HG02798 (cell line): ENCODE measurements around the gene KLHL22.
"Not testable (repeated sequence)": the region's sequence is repeated elsewhere in the genome, so short reads cannot be mapped to it uniquely, and the experiment has no call there.

Source experiments
- ATAC-seq: cut with Tn5 transposase; IDR thresholded peaks from one replicate; pipeline ENCODE4 v1.9.1; 2021; ENCODE audit warnings: mild to moderate bottlenecking; ENCODE audit not compliant: unreplicated experiment, poor library complexity

KLHL22 gene

DNA sequence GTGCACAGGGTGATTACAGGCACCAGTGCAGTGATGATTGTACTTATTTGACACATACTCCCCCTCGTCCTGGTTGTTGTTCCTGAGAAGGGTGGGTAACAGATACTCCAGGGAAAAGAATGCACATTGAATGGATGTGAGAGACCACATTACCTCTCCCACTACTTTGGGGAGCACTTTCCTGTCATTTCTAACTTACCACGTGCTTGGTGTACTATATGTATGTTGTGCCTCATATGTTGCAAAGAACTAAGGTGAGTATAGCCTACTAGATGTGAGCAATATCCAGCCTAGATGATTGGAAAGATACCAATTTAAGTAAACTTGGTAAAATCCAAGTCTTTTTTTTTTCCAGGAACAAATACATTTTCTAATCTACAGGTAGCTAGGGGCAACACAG lies 43.7 kb downstream of the KLHL22 start:
- ATAC-seq: no peak

DNA sequence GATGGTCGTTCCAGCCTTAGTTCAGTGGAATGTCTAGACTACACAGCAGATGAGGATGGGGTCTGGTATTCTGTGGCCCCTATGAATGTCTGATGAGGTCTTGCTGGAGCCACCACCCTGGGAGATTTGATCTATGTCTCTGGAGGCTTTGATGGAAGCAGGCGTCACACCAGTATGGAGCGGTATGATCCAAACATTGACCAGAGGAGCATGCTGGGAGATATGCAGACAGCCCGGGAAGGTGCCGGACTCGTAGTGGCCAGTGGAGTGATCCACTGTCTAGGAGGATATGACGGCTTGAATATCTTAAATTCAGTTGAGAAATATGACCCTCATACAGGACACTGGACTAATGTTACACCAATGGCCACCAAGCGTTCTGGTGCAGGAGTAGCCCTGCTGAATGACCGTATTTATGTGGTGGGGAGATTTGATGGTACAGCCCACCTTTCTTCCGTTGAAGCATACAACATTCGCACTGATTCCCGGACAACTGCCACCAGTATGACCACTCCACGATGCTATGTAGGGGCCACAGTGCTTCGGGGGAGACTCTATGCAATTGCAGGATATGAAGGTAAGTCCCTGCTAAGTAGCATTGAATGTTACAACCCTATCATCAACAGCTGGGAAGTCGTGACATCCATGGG lies 44.3 kb downstream of the KLHL22 start:
- ATAC-seq: not testable (repeated sequence)

DNA sequence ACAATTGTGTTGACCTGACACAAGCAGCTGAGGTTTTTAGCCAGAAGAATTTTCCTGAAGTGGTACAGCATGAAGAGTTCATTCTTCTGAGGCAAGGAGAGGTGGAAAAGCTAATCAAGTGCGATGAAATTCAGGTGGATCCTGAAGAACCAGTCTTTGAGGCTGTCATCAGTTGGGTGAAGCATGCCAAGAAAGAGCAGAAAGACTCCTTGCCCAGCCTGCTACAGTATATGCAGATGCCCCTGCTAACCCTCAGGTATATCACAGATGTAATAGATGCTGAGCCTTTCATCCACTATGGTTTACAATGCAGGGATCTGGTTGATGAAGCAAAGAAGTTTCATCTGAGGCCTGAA lies 45.1 kb downstream of the KLHL22 start:
- no peak for ATAC-seq

DNA sequence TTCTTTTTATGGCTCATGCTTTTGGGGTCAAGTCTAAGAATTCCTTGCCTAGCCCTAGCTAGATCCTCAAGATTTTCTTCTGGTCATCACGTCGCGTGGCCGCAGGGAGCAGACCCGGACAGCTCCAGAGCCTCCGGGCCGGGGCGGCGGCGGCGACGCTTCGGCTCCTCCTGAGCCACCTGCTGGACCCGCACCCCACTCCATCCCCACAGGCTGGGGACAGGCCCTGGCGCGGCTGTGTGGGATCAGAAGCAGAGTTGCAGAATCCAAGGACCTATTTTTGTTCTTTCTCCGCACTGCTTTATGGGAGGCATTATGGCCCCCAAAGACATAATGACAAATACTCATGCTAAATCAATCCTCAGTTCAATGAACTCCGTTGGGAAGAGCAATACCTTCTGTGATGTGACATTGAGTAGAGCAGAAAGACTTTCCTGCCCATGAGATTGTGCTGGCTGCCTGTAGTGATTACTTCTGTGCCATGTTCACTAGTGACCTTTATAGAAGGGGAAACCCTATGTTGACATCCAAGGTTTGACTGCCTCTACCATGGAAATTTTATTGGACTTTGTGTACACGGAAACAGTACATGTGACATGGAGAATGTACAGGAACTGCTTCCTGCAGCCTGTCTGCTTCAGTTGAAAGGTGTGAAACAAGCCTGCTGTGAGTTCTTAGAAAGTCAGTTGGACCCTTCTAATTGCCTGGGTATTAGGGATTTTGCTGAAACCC lies 45.6 kb downstream of the KLHL22 start:
- ATAC-seq: no peak

DNA sequence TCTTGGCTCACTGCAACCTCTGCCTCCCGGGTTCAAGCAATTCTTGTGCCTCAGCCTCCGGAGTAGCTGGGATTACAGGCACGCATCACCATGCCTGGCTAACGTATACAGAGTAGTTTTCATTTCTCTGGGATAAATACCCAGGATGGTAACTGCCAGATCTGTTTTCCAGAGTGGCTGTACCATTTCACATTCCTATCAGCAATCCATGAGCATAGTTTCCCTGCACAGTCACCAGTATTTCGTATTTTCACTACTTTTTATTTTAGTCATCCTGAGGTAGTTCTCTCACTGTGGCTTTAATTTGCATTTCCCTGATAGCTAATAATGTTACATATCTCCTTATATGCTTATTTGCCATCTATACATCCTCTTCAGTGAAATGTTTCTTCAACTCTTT lies 47.0 kb downstream of the KLHL22 start:
- ATAC-seq: no peak

DNA sequence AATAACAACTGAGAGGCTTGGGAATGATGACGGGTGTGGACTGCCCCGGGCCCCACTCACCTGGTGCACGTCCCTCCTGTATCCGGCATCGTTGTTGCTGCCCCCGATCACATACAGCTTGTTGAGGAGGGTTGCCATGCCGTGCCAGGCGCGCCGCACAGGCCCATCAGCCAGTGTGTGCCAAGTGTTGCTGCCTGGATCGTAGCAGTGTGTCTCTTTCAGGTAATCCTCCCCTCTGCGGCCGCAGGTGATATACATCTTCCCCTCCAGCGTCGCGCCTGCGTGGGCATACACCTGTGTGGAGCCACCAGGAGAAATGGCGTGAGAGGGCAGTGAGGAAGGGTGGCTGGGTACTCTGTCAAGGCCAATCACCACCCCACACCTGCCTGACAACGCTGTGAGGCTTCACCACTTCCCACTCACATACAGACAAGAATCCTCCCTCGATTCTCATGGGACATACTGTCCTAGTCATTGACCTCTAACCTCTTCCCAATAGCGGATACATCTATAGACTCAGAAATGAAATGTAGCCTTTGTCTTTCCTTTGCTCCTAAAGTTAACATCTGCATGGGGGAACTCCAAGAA lies 49.1 kb downstream of the KLHL22 start:
- no peak for ATAC-seq

DNA sequence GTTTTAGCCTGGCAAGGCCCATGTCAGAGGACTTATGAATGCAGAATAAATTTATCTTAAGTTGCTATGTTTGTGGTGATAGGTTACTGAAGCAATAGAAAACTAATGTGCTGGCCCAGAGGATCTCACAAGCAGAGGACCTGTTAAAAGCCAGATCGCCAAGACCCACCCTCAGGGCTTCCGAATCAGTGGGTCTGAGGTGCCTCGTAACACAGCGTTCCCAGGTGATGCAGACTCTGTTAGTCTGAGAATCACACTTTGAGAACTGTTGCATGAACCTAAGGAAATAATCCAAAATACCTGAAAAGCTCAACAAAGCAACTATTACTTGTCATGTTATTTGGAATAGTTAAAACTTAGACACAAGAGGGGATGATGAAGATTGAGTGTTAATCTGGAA lies 51.3 kb downstream of the KLHL22 start:
- ATAC-seq: no peak

DNA sequence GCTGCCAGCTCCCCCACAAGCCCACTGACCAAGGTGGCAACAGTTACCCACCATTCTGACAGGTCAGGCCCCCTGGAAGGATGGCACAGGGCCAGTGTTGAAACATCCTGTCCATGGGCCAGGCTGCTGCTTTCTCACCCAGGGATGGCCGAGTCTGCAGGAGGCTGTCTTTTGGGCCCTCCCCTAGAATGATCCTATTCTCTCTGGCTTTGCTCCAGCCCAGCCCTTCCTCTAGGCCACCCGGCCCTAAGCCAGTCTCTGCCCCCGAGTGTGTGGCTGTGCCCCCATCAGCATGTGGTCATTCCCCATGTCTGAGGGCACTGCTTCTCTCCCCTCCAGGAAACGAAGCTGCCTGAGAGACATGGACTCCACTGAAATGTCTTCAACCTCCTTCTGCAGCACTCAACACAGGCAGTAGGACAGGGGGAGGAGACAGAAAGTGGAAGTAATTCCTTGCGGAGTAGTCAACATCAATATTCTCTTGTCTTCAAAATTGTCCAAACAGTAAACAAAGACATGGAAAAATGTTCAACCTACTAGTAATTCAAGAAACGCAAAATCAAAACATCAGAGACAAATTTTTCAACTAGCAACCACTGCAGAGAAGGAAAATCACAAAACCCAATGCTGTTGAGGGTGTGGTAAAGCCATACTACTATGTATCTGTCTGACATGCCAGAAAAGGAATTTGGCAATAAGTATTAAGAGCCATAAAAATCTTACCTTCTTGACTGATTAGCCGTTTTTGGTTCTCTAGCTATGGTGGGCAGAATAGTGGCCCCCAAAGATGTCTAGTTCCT lies 52.9 kb downstream of the KLHL22 start:
- no peak for ATAC-seq

DNA sequence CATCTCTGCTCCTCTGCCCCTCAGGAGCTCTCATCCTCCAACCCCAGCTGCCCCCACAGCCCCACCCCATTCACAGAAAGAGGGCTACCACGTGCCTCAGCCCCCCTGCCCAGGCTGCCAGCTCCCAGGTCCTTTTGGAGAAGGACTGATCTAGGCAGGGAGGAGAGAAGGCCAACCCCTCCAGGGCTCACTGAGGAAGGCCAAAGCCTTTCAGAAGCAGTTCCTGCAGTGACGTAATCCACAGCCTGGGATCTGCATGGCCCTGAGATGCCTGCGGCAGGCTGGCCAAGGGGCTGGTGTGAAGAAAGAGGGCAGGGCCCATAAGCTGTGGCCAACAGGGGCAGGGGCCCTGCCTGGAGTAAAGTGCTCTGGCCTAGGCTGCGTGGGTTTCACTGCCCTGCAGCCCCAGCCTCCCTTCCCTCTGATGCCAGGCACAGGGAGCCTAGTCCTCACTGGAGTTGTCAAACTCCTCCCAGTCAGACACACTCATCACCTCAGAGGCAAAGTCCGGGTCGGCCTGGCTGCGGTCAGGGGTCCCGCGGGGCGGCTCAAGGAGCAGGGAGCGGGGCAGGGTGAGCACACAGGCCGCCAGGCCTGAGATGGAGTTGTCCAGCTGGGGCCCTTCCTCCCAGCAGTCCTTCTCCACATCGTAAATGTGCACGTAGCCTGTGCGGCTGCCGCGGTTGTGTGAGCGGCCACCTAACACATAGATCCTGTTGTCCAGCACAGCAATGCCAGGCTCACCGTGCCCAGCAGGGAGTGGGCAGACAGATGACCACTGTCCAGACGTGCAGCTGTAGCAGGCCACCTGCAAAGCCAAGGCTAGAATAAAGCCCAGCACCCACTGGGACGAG lies 53.7 kb downstream of the KLHL22 start:
- ATAC-seq: no peak

DNA sequence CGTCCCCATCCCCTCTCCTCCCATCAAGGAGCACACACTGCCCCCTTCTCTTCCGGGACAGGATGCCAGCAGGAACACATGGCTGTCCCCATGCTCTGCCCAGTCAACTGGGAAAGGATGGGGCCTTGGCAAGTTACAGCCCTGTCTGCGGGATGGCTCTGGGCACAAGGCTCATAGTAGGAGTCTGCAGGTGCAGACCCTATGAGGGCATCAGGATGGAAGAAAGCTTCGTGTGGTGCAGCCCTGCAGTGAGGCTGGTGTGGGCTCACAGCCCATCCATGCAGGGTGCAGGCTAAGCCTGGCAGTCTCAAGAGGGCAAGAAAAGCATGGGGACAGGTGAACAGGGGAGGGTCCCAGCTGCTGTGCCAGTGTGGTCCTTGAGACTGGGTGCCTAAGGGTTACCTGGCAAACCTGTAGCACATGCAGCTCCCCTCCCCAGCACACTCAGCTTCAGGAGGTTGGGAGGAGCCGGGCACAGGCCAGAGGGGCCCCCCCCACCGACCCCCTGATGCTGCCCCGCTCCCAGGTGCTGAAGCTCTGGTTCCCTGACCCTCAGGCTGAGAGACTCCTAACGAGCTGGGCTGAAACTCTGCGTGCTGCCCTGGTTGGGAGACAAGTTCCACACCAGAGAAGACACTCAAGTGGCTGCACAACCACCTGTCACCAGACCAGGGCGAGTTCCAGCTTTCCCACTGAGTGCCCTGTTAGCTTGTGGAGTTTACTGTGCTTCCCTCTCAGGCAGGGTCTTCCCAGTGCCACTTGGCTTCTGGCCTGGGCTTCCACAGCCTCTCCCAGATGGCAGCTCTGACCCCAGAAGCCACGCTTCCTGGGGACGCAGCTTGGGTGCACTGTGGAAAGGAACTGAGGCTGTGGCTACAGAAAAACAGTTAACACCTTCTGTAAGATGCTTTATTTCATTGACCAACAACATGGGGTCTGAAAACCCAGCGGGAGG lies 54.7 kb downstream of the KLHL22 start:
- ATAC-seq: no peak

DNA sequence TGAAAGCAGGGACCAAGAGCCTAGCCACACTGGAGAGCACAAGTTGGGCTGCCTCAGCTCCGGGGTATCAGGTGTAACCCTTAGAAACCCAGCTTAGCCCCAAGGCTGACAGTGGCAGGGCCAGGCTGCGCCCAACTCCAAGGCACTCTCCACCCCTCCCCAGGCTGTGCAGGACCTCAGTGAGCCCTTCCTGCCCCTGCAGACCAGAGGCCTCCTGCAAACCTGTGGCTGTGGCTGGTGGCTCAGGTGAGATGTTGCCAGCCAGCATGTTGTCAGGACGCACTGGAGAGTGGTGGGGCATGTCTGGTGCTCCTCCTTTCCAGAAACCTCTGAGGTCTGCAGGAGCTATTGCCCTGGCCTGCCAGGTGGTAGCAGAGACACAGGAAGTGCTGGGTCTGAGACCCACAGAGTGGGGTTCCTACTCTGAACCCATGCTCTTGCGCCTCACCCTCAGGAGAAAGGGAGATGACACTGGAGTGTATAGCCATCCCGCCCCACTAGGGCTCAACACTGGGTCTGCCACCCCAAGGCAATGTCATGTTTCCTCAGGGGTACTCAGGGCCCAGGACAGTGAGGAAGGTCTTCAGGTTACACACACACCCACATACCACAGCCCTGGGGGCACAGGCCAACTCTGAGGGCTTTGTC lies 55.5 kb downstream of the KLHL22 start:
- no peak for ATAC-seq

DNA sequence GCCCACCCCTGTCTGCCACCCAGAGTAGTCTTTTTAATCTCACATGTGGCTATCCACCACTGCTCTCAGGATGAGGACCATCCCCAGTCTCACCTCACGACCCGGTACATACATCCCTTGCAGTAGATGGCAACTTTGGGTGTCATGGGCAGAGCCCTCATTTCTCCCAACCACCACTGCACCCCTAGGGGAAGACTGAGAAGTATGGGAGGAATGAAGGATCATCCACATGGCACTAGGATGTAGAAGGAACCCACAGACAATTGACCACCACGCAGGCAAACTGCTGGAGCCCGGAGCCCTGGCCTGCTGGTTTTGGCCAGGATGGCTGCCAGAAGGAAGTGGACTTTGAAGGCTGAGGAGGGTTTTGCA lies 56.1 kb downstream of the KLHL22 start:
- no peak for ATAC-seq

DNA sequence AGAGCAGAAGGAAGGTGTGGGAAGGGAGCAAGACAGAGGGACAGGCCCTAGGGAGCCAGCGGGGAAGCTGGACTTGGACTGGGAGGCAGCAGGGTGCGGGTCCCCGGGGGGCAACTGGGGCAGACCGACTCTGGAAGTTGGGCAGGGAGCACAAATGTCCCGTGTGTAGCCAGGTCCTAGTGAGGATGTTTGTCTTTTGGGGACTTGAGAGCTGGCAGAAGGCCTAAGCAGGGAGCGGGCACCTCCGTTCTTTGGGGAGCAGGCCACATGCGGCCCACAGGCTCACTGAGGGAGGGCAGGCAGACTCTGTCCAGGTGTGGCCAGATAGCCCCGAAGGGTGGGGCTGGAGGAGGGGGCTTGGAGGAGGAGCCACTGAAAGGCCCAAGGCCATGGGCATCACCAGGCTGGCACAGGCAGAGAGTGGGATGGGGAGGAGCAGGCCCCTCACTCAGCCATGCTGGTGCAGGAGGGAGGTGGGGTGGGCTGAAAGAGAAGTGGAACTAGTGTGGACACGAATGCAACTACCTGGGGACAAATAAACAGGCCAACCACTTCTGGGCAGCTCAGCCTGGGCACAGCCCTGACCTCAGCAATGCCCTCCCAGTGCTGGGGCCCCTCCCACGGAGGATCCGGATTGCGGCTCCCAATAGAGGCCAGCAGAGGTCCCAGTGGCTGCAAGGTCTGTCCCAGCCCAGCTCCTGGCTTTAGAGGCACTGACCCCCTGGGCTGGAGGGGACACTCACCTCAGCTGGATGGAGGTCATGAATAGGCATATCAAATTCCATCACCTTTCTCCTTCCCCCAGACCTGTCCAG lies 56.7 kb downstream of the KLHL22 start:
- ATAC-seq: no peak

DNA sequence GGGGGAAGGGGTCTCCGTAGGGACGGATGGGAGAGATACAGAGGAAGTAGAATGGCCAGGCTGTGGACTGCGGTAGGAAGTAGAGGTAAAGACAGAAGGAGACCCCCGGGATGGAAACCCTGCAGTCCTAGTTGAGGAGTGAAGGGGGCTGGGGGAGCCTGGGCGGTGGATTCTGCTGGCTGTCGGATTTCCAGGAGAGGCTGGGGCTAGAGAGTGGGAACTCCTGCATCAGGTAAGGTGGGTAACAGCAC lies 57.2 kb downstream of the KLHL22 start:
- no peak for ATAC-seq

DNA sequence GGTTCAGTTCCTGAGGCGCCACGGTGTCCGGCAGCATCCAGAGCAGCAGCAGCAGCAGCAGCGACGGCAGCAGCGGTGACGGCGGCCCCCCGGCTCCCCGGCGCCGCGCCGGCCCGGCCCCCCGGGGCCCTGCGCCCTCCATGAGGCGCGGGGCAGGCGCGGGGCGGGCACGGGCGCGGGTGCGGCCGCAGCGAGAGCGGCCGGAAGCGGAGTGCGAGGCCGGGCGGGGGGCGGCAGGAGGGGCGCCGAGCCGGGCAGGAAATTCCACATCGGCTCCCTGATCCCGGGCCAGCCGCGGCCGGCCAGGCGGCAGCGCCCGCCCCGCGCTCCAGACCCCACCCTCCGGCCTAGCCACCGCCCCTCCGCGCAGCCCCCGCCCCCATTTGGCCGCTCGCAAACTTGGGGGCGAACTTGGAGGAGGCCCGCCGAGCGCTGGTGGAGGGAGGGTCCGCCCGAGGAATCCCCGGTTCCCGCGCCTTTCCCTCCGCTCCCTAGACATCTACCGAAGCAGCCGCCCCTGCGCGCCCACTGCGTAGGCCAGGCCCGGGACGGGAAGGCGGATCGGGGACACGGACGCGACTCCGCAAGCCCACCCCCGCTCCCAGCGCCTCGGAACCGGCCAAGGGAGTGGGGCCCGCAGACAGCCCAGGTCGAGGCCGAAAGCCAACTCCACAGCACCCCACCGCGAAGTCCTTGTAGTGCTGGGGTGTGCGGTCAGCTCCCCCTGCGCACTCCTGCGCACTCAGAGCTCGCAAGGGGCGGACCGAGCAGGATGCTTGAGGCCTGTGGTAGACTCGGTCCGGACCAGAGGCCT lies 57.8 kb downstream of the KLHL22 start, which contains the start of gene SCARF2:
SCARF2 (minus strand) TSS at position 213 of the 814 bp plus-strand sequence; CDS start at position 142, 71 bp downstream.
- no peak for ATAC-seq

DNA sequence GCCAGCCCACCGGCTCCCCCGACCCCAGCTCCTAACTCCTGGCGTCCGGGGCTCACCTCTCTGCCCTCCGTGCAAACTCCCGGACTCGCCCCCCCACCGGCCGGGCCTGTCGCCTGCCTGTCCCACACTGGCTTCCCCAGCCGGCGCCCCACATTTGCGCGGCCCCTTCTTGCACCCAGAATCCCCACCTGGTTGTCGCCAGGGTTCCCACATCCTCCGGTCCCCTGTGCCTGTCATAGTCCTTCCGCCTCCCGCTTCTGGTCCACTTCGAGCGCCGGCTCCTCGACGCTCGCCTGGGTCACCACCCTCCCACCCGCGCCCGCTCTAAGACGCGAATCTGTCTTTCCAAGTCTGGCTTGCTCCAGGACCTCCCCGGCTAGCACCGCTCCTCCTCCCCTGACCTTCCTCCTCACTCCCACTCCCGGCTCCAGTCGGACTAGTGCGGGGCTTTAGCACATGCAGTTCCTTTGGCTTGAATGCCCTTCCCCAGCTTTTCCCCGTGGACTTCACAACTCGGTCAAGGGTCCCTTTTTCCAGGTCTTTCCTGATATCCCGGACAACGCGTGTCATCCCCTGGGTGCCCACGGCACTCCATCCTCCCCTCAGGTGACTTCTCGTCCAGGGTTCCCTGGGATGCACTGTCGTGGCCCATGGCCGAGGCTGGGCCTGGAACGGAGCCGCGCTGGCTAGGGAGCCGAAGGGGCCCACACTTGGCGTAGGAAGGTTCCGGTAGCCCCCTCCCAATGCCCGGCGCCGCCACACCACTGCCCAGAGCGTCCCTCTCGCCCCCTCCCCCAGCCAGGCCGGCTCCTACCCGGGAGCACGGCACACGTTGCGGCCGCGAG lies 58.6 kb downstream of the KLHL22 start:
- no peak for ATAC-seq
